ENCODE data around the gene SLMAP.

Gene SLMAP

GRCh38 chr3:57910990-57911389, 154.9 kb downstream of the SLMAP start:
- no peak for DNase-seq (ENCODE audit: low spot score)
- in situ Hi-C loops (cut with MboI; ENCODE audit: low pct_unique_long_range_greater_than_20kb, low sequenced_read_pairs, unreplicated experiment): no loop called here
- TF ChIP-seq CTCF (IDR thresholded peaks at IDR 0.05; ENCODE audit: extremely low read depth, insufficient read depth, missing control alignments): peak; percentile 35

GRCh38 chr3:57911593-57911992, 155.5 kb downstream of the SLMAP start:
- no peak for DNase-seq (ENCODE audit: low spot score)
- no peak for TF ChIP-seq CTCF (IDR thresholded peaks at IDR 0.05; ENCODE audit: extremely low read depth, insufficient read depth, missing control alignments)
- in situ Hi-C loops (cut with MboI; ENCODE audit: low pct_unique_long_range_greater_than_20kb, low sequenced_read_pairs, unreplicated experiment): no loop called here

GRCh38 chr3:57917601-57918000, 161.5 kb downstream of the SLMAP start:
- in situ Hi-C loops (cut with MboI; ENCODE audit: low pct_unique_long_range_greater_than_20kb, low sequenced_read_pairs, unreplicated experiment): no loop called here
- no peak for DNase-seq (ENCODE audit: low spot score)
- no peak for TF ChIP-seq CTCF (IDR thresholded peaks at IDR 0.05; ENCODE audit: extremely low read depth, insufficient read depth, missing control alignments)

GRCh38 chr3:57918123-57918837, 162.2 kb downstream of the SLMAP start:
- TF ChIP-seq CTCF (IDR thresholded peaks at IDR 0.05; ENCODE audit: extremely low read depth, insufficient read depth, missing control alignments): no peak
- no peak for DNase-seq (ENCODE audit: low spot score)
- in situ Hi-C loops (cut with MboI; ENCODE audit: low pct_unique_long_range_greater_than_20kb, low sequenced_read_pairs, unreplicated experiment): no loop called here

GRCh38 chr3:57919987-57920386, 163.9 kb downstream of the SLMAP start:
- DNase-seq (ENCODE audit: low spot score): no peak
- in situ Hi-C loops (cut with MboI; ENCODE audit: low pct_unique_long_range_greater_than_20kb, low sequenced_read_pairs, unreplicated experiment): no loop called here

GRCh38 chr3:57923101-57923500, 167.0 kb downstream of the SLMAP start:
- no peak for DNase-seq (ENCODE audit: low spot score)
- no peak for TF ChIP-seq CTCF (IDR thresholded peaks at IDR 0.05; ENCODE audit: extremely low read depth, insufficient read depth, missing control alignments)
- in situ Hi-C loops (cut with MboI; ENCODE audit: low pct_unique_long_range_greater_than_20kb, low sequenced_read_pairs, unreplicated experiment): no loop called here

More at GRCh38 chr3:57919987-57920386, 163.9 kb downstream of the SLMAP start:
- TF ChIP-seq CTCF (IDR thresholded peaks at IDR 0.05; ENCODE audit: extremely low read depth, insufficient read depth, missing control alignments): no peak

Data from GM13977 (cell line).